ENCODE measurements around the gene MMS19.

Gene MMS19

DNA sequence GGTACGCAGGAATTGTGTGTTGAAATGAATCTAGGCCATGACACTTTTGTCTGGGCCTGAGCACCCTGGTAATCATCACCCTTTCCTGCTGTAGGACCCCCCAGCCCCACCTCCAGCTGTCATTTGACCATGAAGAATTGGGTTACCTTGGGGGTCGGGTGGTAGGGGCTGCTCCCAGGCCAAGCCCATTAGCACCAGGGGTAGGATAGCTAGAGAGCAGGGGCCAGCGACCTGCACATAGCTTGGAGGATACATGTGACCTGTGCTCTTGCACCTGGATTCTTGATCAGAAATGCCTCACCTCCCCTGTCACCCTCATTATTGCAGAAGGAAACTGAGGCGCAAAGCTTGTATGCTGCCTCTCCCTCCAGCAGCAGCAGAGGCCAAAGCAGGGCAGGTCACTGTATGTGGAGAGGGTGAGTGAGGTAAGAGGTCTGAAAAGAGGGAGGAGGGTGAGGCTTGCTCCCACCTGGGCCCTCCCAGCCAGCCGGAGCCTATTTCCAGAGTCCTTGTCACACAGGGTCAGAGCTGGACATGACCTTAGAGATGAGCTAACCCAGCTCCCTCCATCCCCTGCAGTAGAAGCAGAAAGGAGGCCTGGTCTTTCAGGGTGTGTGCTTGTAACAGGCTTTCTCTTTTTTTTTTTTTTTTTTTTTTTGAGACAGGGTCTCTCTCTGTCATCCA lies 39.1 kb upstream of the MMS19 start:
- DNase-seq (ENCODE audit: low read depth, low spot score) = no peak
- CTCF ChIA-PET = interaction anchor here (1.0 to 10.9 kb wide), 6 partner anchors 12 to 148 kb away, joined by 3 to 150 read pairs (median 4); no protein-coding TSS in a partner anchor
- TF ChIP-seq, protein P1, sequence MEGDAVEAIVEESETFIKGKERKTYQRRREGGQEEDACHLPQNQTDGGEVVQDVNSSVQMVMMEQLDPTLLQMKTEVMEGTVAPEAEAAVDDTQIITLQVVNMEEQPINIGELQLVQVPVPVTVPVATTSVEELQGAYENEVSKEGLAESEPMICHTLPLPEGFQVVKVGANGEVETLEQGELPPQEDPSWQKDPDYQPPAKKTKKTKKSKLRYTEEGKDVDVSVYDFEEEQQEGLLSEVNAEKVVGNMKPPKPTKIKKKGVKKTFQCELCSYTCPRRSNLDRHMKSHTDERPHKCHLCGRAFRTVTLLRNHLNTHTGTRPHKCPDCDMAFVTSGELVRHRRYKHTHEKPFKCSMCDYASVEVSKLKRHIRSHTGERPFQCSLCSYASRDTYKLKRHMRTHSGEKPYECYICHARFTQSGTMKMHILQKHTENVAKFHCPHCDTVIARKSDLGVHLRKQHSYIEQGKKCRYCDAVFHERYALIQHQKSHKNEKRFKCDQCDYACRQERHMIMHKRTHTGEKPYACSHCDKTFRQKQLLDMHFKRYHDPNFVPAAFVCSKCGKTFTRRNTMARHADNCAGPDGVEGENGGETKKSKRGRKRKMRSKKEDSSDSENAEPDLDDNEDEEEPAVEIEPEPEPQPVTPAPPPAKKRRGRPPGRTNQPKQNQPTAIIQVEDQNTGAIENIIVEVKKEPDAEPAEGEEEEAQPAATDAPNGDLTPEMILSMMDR (IDR thresholded peaks at IDR 0.05; ENCODE audit: insufficient read depth, low read length, missing control alignments) = no peak
- H3K4me3 ChIP-seq (ENCODE audit: low read depth, low read length) = no peak overlapping the region
- POLR2A ChIA-PET = no interaction called here

DNA sequence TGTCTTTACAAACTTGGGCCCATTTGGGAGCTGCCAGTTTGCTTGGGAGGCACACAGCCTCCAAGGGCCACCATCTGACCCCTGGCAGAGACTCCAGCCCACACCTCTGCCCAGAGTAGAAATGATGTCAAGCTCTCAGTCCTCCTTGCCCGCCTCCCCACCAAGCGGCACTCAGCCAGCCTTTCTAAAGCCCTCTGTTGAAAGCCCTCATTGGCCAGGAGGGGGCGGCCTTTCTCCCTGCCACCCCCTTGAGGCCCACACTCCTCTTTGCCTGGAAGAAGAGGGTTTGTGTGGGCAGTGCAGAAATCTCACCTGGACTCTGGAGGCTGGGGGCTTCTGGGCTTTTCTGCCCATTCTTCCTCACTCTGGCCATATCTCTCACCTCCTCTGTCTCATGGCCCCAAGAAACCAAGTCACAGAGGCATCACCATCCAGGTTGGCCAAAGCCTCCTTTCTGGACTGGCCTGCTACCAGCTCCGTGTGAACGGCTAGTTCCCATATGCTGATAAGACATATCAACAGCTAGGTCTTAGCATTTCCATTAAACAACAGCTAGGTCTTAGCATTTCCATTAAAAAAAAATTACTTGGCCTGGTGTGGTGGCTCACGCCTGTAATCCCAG lies 36.6 kb upstream of the MMS19 start:
- no peak overlapping the region for H3K4me3 ChIP-seq (ENCODE audit: low read depth, low read length)
- no peak for DNase-seq (ENCODE audit: low read depth, low spot score)
- ChIA-PET CTCF (interaction anchor here (1.1 to 10.9 kb wide), 16 partner anchors 8 to 82 kb away, joined by 3 to 150 read pairs (median 6); no protein-coding TSS in a partner anchor), POLR2A (no interaction called here)
- TF ChIP-seq, protein P1 (IDR thresholded peaks at IDR 0.05; ENCODE audit: insufficient read depth, low read length, missing control alignments) = peak; percentile 56

DNA sequence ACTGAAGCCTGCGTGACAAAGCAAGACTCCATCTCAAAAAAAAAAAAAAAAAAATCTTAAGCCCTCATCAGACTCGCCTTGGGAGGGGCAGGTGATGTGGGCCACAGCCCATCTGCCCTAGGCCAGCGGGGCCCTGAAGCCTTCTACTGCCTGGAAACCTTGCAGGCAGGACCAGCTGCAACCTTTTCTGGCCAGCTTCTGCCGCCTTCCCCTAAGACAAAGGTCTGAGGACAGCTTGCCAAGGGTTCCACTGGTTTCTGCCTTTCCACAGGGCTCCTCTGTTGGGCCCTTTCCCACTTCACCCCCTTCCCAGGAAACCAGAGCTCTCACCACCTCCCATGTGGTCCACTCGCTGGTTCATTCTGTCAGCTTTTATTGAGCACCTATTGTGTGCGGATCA lies 35.7 kb upstream of the MMS19 start:
- POLR2A ChIA-PET = interaction anchor here (0.7 to 1.3 kb wide), 2 partner anchors 9 to 12 kb away, joined by 3 to 5 read pairs; no protein-coding TSS in a partner anchor
- CTCF ChIA-PET = interaction anchor here (0.8 to 10.9 kb wide), 18 partner anchors 8 to 125 kb away, joined by 3 to 150 read pairs (median 5); no protein-coding TSS in a partner anchor
- DNase-seq (ENCODE audit: low read depth, low spot score) = no peak
- TF ChIP-seq, protein P1 (IDR thresholded peaks at IDR 0.05; ENCODE audit: insufficient read depth, low read length, missing control alignments) = no peak
- no peak overlapping the region for H3K4me3 ChIP-seq (ENCODE audit: low read depth, low read length)

DNA sequence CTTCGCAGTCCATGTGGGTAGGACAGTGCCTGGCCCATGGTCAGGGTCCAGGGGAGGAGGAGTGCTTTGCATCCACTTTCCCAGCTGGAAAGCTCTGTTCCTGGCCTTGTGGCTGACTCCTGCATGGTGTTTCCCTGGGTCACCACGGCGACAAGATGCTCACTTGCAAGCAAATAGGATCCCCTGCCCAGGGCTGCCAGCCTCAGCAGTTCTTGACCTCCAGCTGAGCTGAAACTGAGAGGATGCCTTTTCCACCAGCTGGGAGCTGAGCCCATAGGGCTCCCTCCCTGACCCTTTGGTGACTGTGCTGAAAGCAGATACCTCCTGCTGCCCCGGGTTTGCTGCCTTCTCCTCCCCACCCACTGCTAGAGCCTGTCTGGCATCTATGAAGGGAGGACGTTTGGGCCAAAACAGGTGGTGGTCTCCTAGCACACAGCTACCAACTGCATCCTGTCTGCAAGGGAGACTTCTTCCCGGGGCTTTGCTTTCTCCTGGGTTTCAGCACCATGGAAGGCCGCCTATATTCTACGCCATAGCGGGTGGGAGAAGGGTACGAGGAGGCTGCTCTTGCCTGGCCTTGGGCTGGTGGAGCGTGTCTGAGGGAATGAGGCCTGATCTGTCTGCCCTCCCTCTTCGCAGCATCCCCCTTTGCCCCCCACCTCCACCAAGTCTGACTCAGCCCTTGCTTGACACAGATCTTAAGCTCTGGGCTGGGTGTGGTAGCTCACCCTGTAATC lies 34.9 kb upstream of the MMS19 start:
- TF ChIP-seq, protein P1 (IDR thresholded peaks at IDR 0.05; ENCODE audit: insufficient read depth, low read length, missing control alignments) = no peak
- POLR2A ChIA-PET = interaction anchor here (0.7 to 1.3 kb wide), 3 partner anchors 10 to 34 kb away, joined by 3 to 5 read pairs (median 5); partner anchors contain the start of gene UBTD1
- DNase-seq (ENCODE audit: low read depth, low spot score) = no peak
- CTCF ChIA-PET = interaction anchor here (1.2 to 10.9 kb wide), 10 partner anchors 10 to 81 kb away, joined by 3 to 150 read pairs (median 8); no protein-coding TSS in a partner anchor
- no peak overlapping the region for H3K4me3 ChIP-seq (ENCODE audit: low read depth, low read length)

DNA sequence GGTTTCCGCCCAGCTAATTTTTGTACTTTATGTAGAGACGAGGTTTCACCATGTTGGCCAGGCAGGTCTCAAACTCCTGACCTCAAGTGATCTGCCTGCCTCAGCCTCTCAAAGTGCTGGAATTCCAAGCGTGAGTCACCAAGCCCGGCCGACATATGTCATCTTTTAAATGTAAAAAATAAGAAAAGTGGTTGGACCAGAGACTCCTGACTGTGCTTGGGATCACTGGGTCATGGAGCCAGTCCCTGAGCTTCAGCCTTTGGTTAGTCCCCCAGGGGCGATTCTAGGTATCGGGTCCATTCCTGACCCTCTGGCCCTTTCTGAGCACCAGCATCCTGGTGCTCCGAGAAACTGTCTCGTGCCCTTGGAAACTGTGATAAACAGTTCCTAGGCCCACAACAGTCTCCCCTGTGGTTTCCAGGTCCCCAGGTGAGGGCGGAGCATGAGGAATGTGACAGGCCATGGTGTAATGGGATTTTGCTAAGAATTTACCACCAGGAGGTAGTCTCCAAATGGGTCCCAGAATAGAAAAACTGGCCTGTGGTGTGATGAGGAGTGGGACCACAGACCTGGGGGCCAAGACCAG lies 33.3 kb upstream of the MMS19 start:
- H3K4me3 ChIP-seq (ENCODE audit: low read depth, low read length) = no peak overlapping the region
- CTCF ChIA-PET = interaction anchor here (2.5 kb wide), 1 partner anchor 9 kb away, joined by 24 read pairs; no protein-coding TSS in a partner anchor

More for the DNA sequence above, 33.3 kb upstream of the MMS19 start:
- POLR2A ChIA-PET = no interaction called here
- no peak for DNase-seq (ENCODE audit: low read depth, low spot score)
- TF ChIP-seq, protein P1 (IDR thresholded peaks at IDR 0.05; ENCODE audit: insufficient read depth, low read length, missing control alignments) = no peak

All from AG04449 (cell line).